Activated T-cell treated with anti-CD3 and anti-CD28 coated beads, Interleukin-2, amount 50 U/mL, for 1 hour (primary cell): Measurements from ENCODE around the gene SLC14A1.
"Not testable (repeated sequence)": the region's sequence is repeated elsewhere in the genome, so short reads cannot be mapped to it uniquely, and the experiment has no call there.

Source experiments
- DNase-seq: peaks from one replicate; pipeline ENCODE4 v3.0.0-alpha.2; 2020

The SLC14A1 gene

GRCh38 chr18:45724601-45725000 is 620 bp downstream of the SLC14A1 start:
- no peak for DNase-seq

DNA sequence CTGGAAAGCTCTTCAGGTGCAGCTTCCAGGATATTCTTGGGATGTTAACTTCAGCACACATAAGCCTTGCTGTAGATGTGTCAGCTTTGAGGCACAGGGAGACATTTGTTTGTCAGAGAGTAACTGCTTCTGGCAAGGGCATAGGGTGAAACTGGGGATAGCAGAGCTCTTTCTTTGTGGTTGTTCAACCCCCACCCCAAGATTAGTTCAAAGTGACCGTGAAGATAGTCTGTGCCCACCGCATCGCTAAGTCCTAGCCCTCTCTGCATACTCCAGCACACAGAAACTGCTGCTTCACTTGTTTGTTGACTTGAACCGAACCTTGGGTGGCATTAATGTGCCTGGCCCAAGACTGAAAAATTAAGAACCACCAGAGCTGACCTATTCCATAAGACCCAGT is 1.4 kb downstream of the SLC14A1 start:
- no peak for DNase-seq

DNA sequence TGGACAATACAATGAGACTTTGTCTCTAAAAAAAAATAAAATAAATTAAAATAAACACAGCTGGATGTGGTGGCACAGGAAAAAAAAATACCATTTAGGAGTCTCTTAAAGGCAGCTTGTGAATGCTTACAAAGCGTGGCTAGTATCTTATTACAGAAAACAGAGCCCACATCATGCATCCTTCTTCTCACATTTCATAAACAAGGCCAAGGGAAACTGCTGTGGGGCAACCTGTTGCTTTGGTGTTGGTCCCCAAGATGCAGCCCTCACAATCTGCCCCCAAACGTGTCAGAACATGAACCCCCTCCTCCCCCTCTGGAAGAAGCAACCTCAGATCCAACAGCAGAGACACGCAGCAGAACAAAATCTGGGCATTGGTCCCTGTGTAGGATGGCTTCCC is 2.6 kb downstream of the SLC14A1 start:
- DNase-seq: no peak

DNA sequence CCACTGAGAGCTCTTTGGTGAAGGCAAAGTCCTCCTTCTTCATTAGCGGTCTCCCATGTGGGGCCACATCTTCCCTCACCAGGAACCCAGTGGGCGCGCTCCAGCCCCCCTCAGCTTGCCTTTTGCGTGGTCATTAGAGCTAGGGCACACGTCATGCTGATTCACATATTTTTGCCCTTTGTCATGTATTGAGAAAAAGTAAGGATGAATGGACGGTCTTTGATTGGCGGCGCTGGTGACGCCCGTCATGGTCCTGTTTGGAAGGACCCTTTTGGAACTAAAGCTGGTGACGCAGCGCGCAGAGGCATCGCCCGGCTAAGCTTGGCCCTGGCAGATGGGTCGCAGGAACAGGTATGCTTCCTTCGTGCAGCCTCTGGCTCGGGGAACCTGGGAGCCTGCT is 3.1 kb downstream of the SLC14A1 start:
- DNase-seq: no peak

- no peak for DNase-seq
Observed at GRCh38 chr18:45728336-45729010, 4.5 kb downstream of the SLC14A1 start.

GRCh38 chr18:45730832-45731575 is 7.0 kb downstream of the SLC14A1 start:
- DNase-seq: no peak

GRCh38 chr18:45731716-45732115 is 7.7 kb downstream of the SLC14A1 start:
- DNase-seq: no peak

DNA sequence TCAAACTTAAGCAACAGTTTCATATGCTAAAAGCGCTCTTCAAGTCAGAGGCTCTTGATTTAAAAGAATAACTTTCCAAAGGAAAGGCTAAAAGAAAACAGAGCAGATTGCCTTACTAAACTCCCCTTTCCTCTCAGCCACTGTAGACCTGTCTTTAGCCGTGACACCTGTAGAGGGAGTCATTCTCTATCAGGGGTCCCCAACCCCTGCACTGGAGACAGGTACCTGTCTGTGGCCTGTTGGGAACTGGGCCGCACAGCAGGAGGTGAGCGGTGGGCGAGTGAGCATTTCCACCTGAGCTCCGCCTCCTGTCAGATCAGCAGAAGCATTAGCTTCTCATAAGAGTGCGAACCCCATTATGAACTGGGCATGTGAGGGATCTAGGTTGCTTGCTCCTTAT is 9.6 kb downstream of the SLC14A1 start:
- no peak for DNase-seq

GRCh38 chr18:45734505-45734904 is 10.5 kb downstream of the SLC14A1 start:
- no peak for DNase-seq

DNA sequence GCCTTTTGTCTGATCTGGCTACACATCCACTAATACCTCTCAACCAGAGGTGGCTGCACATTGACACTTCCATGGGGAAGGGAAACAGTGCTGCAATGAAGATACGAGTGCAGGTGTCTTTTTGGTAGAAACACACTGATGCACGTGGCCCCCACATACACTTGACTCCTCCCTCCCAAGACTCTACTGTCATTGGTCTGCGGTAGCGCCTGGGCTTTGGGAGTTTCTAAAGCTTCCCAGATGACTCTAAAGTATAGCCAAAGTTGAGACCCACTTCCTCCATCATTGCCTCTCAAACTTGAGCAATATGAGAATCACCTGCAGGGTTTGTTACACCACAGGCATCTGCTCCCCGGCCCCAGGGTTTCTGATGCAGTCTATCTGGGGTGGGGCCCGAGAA is 11.0 kb downstream of the SLC14A1 start:
- no peak for DNase-seq

- DNase-seq: no peak
Observed at GRCh38 chr18:45738660-45739059, 14.7 kb downstream of the SLC14A1 start.

- DNase-seq: no peak
Observed at GRCh38 chr18:45739268-45739667, 15.3 kb downstream of the SLC14A1 start.

GRCh38 chr18:45739848-45740247 is 15.9 kb downstream of the SLC14A1 start:
- DNase-seq: no peak

DNA sequence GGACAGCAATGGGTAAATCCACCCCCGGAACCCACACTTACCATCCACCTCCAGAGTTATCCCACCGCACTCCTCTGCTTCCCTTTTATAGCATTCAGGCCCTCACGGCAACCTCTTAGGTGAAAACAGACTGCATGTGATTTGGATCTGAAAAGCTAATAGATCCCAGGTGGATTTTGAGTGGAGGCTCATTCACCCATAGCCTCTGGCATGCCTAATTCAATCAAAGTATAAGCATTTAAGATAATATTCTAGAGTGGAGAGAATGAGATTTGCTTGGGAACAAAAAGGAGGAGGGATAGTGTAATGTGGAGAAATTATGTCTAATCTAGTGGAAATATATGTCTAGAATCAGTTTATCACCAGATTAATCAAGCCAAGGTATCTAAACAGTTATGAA is 17.1 kb downstream of the SLC14A1 start:
- no peak for DNase-seq

DNA sequence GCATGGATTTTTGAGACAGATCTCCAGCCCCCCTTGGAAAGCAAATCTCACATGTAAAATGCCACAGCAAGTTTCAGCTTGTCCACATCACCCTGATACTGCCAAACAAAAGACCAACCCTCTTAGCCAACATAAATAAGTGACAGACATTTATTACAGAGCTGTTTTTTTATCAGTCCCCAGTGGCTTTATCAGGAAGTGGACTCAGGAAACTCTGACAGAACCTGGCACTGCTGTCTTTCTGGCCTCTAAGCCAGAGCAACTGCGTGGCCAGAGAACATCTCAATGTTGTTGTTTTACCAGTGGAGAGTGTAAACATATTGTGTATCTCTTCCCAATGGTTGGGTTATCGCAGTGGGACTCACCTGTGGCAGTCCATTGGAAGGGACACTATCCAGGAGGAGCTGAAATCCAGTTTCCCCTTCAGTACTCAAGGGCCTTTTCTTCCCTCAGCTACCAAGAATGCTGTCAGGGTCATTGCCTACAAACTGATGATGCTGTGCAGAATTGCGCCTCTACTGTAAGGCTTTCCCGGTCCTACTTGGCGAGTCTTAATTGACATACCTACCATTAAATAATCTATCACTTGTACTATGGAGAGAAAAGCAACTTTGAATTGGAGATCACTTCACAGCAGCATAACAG is 22.0 kb downstream of the SLC14A1 start:
- DNase-seq: no peak

DNA sequence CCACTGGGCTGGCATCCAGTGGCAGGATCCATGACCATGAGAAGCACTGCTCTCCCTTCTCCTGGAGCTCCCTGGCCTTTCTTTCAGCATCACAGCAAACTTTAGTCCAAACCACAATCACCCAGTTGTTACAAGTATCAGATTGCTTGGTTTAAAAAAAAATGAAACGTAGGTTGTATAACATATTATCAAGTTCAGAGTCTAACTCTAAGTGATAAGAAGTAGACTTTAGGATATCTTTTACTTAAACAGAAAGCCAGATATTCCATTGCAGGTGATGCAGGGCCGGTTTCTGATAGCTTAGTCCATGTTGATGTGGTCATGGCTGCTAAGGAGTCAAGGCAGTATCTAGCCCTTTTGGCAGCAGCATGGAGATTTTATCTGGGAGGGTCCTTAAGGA is 24.5 kb downstream of the SLC14A1 start:
- DNase-seq: no peak

GRCh38 chr18:45749918-45750689 is 26.1 kb downstream of the SLC14A1 start:
- no peak for DNase-seq

GRCh38 chr18:45751766-45752165 is 27.8 kb downstream of the SLC14A1 start:
- no peak for DNase-seq

DNA sequence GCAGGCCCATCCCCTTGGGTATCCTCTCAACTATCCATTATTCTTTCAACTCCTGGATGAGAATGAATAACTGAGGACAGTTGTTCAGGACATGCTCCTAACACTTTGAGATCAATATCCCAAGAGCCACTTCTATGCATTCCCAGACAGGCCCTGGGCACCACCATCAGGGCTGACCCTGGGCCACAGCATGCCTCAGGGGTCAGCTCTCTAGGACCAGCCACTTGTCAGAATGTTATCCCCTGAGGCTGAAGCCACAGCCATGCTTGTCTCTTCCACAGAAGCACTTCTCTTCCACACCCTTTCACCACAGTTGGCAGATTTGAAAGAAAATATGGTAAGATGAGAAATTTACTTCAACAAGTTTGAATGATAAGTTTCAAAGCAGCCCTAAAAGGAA is 28.7 kb downstream of the SLC14A1 start:
- no peak for DNase-seq

- DNase-seq: no peak
Observed at GRCh38 chr18:45753286-45753685, 29.3 kb downstream of the SLC14A1 start.

DNA sequence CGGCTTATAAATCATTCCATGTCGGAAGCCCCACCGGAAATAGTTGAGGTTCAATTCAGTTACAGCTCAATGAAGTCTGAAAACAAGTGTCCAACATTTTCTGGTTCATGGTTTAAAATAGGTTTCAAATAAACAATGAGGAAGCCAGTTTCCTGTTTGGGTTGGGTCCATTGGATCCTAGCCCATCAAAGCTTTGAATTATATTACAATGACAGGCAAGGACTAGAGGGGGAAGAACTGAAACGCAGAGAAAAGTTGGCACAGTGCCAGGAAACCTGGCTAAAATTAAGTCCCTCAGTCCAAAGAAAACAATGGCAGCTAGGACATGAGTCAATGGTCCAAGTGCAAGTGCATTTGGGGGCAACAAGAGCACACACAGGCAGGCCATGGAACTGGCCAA is 32.0 kb downstream of the SLC14A1 start:
- DNase-seq: no peak

DNA sequence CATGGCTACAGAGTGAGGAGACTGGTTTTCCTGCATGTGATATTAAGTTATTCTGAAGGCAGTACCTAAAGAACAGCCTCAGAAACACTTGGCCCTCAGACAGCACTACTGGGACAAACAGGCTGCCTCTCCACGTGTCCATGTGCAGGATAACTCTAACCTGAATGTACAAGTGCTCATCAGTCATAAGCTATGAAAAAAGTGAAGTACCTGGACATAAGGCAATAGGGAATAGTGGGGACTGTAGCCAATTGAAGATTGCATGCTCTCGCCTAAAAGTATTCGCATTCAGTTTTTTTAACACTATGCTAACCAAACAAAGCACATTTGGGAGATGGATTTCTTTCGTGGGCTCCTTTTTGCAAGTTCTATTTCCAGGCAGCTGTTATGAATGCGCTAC is 33.0 kb downstream of the SLC14A1 start:
- DNase-seq: no peak

- DNase-seq: not testable (repeated sequence)
Observed at GRCh38 chr18:45757644-45758043, 33.7 kb downstream of the SLC14A1 start.
